ENCODE measurements around the gene DEGS1.

DEGS1 gene

GRCh38 chr1:224182866-224183590, at the start of gene DEGS1 (continued):
- no peak for TF ChIP-seq ZNF645 (tag by site-specific recombination; IDR thresholded peaks at IDR 0.05)
- TF ChIP-seq ZNF600 (tag by site-specific recombination; IDR thresholded peaks at IDR 0.05): peak; percentile 86
- peak; percentile 75 for TF ChIP-seq ZNF629 (tag by site-specific recombination; IDR thresholded peaks at IDR 0.05)
- peak; percentile 49; the same call in 1 of the 2 replicates for TF ChIP-seq MEIS1 (CRISPR knock-in tag; IDR thresholded peaks at IDR 0.05; ENCODE audit: borderline replicate concordance)
- peak; percentile 53 for TF ChIP-seq KLF1 (tag by site-specific recombination; IDR thresholded peaks at IDR 0.05)
- TF ChIP-seq ZNF175 (tag by site-specific recombination; IDR thresholded peaks at IDR 0.05): no peak
- TF ChIP-seq RBAK (tag by site-specific recombination; IDR thresholded peaks at IDR 0.05): no peak
- TF ChIP-seq ZNF768 (tag by site-specific recombination; IDR thresholded peaks at IDR 0.05): no peak
- no peak for TF ChIP-seq ZNF792 (tag by site-specific recombination; IDR thresholded peaks at IDR 0.05)
- peak; percentile 17; the same call in 1 of the 2 replicates for TF ChIP-seq ZNF580 (tag by site-specific recombination; IDR thresholded peaks at IDR 0.05)
- no peak; the same call in 1 of the 2 replicates for TF ChIP-seq ZSCAN16 (tag by site-specific recombination; IDR thresholded peaks at IDR 0.05)
- TF ChIP-seq SP3 (tag by site-specific recombination; IDR thresholded peaks at IDR 0.05): peak; percentile 78
- no peak for TF ChIP-seq KLF7 (tag by site-specific recombination; IDR thresholded peaks at IDR 0.05; ENCODE audit: borderline replicate concordance)
- TF ChIP-seq ZNF398 (tag by site-specific recombination; IDR thresholded peaks at IDR 0.05): peak; percentile 79
- peak; percentile 54 for TF ChIP-seq ZBTB44 (tag by site-specific recombination; IDR thresholded peaks at IDR 0.05)
- no peak for TF ChIP-seq ZNF514 (tag by site-specific recombination; IDR thresholded peaks at IDR 0.05)
- no peak; the same call in 1 of the 2 replicates for TF ChIP-seq ZFP69B (tag by site-specific recombination; IDR thresholded peaks at IDR 0.05)
- peak; percentile 97 for TF ChIP-seq ZNF335 (tag by site-specific recombination; conservative IDR thresholded peaks at IDR 0.05)
- no peak for TF ChIP-seq ZNF140 (tag by site-specific recombination; IDR thresholded peaks at IDR 0.05)
- no peak for TF ChIP-seq PRDM6 (tag by site-specific recombination; IDR thresholded peaks at IDR 0.05)
- TF ChIP-seq ATF2 (tag by site-specific recombination; IDR thresholded peaks at IDR 0.05; ENCODE audit: low read depth): no peak
- TF ChIP-seq ZNF112 (tag by site-specific recombination; IDR thresholded peaks at IDR 0.05): no peak
- no peak; the same call in 1 of the 2 replicates for TF ChIP-seq TSHZ1 (tag by site-specific recombination; IDR thresholded peaks at IDR 0.05; ENCODE audit: borderline replicate concordance)
- TF ChIP-seq ZNF747 (tag by site-specific recombination; IDR thresholded peaks at IDR 0.05): no peak

All from HEK293 (cell line).